ENCODE data around the gene P2RY14.
"Not testable (repeated sequence)": the region's sequence is repeated elsewhere in the genome, so short reads cannot be mapped to it uniquely, and the experiment has no call there.

The P2RY14 gene

GRCh38 chr3:151248772-151249337, 29.5 kb downstream of the P2RY14 start:
- Histone ChIP-seq H2AFZ (ENCODE audit: low read depth, low read length) (no peak overlapping the region), H3K27ac (ENCODE audit: low read length) (no peak overlapping the region), H3K36me3 (ENCODE audit: insufficient read depth, low read length) (no peaks in the 10 kb centered on the region), H3K4me1 (ENCODE audit: insufficient read depth, low read length) (no peaks in the 10 kb centered on the region), H3K4me3 (ENCODE audit: low read depth in 1 of 2, low read length in 2 of 2) (no peak overlapping the region), H3K9me3 (ENCODE audit: insufficient read depth, low read length, severe bottlenecking) (no peaks in the 10 kb centered on the region), H3K9ac (ENCODE audit: low read depth, low read length) (no peak overlapping the region), H4K20me1 (ENCODE audit: insufficient read depth, low read length) (no peaks in the 10 kb centered on the region), H3K4me2 (ENCODE audit: insufficient read depth, low read length) (no peak overlapping the region), H3K79me2 (ENCODE audit: insufficient read depth, low read length) (no peaks in the 10 kb centered on the region), H3K27me3 (ENCODE audit: insufficient read depth, low read length, poor library complexity) (no peaks in the 10 kb centered on the region)
- ATAC-seq (ENCODE audit: insufficient read depth, low read depth) (no peak), DNase-seq (no peak)
- no peak for TF ChIP-seq CTCF (IDR thresholded peaks at IDR 0.05; ENCODE audit: borderline replicate concordance, extremely low read depth, low read length, poor library complexity, severe bottlenecking)
- no peak for TF ChIP-seq EZH2 (IDR thresholded peaks at IDR 0.05; ENCODE audit: borderline replicate concordance, low read depth, low read length, severe bottlenecking)

GRCh38 chr3:151242006-151242405, 36.3 kb downstream of the P2RY14 start:
- not testable (repeated sequence) for H3K27me3 ChIP-seq (ENCODE audit: insufficient read depth, low read length, poor library complexity); H3K4me2 ChIP-seq (ENCODE audit: insufficient read depth, low read length); H3K36me3 ChIP-seq (ENCODE audit: insufficient read depth, low read length); DNase-seq; H3K4me1 ChIP-seq (ENCODE audit: insufficient read depth, low read length); H4K20me1 ChIP-seq (ENCODE audit: insufficient read depth, low read length); H3K27ac ChIP-seq (ENCODE audit: low read length); ATAC-seq (ENCODE audit: insufficient read depth, low read depth); H3K9ac ChIP-seq (ENCODE audit: low read depth, low read length); H2AFZ ChIP-seq (ENCODE audit: low read depth, low read length); H3K4me3 ChIP-seq (ENCODE audit: low read depth in 1 of 2, low read length in 2 of 2); H3K79me2 ChIP-seq (ENCODE audit: insufficient read depth, low read length); H3K9me3 ChIP-seq (ENCODE audit: insufficient read depth, low read length, severe bottlenecking)

GRCh38 chr3:151236736-151237135, 41.6 kb downstream of the P2RY14 start:
- Histone ChIP-seq H3K4me3 (ENCODE audit: low read depth in 1 of 2, low read length in 2 of 2) (no peak overlapping the region), H3K4me1 (ENCODE audit: insufficient read depth, low read length) (no peaks in the 10 kb centered on the region), H3K27me3 (ENCODE audit: insufficient read depth, low read length, poor library complexity) (no peaks in the 10 kb centered on the region), H4K20me1 (ENCODE audit: insufficient read depth, low read length) (no peaks in the 10 kb centered on the region), H3K27ac (ENCODE audit: low read length) (no peak overlapping the region), H3K36me3 (ENCODE audit: insufficient read depth, low read length) (no peaks in the 10 kb centered on the region), H3K4me2 (ENCODE audit: insufficient read depth, low read length) (no peak overlapping the region), H3K9me3 (ENCODE audit: insufficient read depth, low read length, severe bottlenecking) (no peaks in the 10 kb centered on the region), H2AFZ (ENCODE audit: low read depth, low read length) (no peak overlapping the region), H3K79me2 (ENCODE audit: insufficient read depth, low read length) (no peaks in the 10 kb centered on the region), H3K9ac (ENCODE audit: low read depth, low read length) (no peak overlapping the region)
- ATAC-seq (ENCODE audit: insufficient read depth, low read depth) (no peak), DNase-seq (no peak)
- no peak for TF ChIP-seq EZH2 (IDR thresholded peaks at IDR 0.05; ENCODE audit: borderline replicate concordance, low read depth, low read length, severe bottlenecking)
- no peak for TF ChIP-seq CTCF (IDR thresholded peaks at IDR 0.05; ENCODE audit: borderline replicate concordance, extremely low read depth, low read length, poor library complexity, severe bottlenecking)

- Histone ChIP-seq H3K27me3 (ENCODE audit: insufficient read depth, low read length, poor library complexity) (no peaks in the 10 kb centered on the region), H3K36me3 (ENCODE audit: insufficient read depth, low read length) (no peaks in the 10 kb centered on the region), H3K9ac (ENCODE audit: low read depth, low read length) (no peak overlapping the region), H3K4me1 (ENCODE audit: insufficient read depth, low read length) (no peaks in the 10 kb centered on the region), H3K9me3 (ENCODE audit: insufficient read depth, low read length, severe bottlenecking) (no peaks in the 10 kb centered on the region), H3K79me2 (ENCODE audit: insufficient read depth, low read length) (no peaks in the 10 kb centered on the region), H2AFZ (ENCODE audit: low read depth, low read length) (no peak overlapping the region), H3K27ac (ENCODE audit: low read length) (no peak overlapping the region), H3K4me3 (ENCODE audit: low read depth in 1 of 2, low read length in 2 of 2) (no peak overlapping the region), H3K4me2 (ENCODE audit: insufficient read depth, low read length) (no peak overlapping the region), H4K20me1 (ENCODE audit: insufficient read depth, low read length) (no peaks in the 10 kb centered on the region)
- TF ChIP-seq CTCF (IDR thresholded peaks at IDR 0.05; ENCODE audit: borderline replicate concordance, extremely low read depth, low read length, poor library complexity, severe bottlenecking) (no peak), EZH2 (IDR thresholded peaks at IDR 0.05; ENCODE audit: borderline replicate concordance, low read depth, low read length, severe bottlenecking) (no peak)
- ATAC-seq (ENCODE audit: insufficient read depth, low read depth) (no peak), DNase-seq (no peak)
Observed at GRCh38 chr3:151236316-151236715, 42.0 kb downstream of the P2RY14 start.

Measured in DND-41 (cell line).